Activated CD4-positive, alpha-beta memory T cell treated with anti-CD3 and anti-CD28 coated beads, Interleukin-2, amount 10 ng/mL, durations not matched to agents 7 days and 5 days (primary cell): ENCODE data around the gene LYL1. TPM values are rescaled to one million over a fixed set of nuclear protein-coding genes. Genes with fewer than 3 reads are reported as not detected.

Experiments used
- CTCF ChIA-PET: fragments of 350-600 bp; sonication (Branson Sonifier 250); formaldehyde crosslinking; loops from one replicate; lab custom pipeline; 2021; ENCODE audit warnings: antibody characterized with exemption, inconsistent platforms; lab: Charles Lee
- POLR2A ChIA-PET: fragments of 350-600 bp; sonication (Branson Sonifier 250); formaldehyde crosslinking; loops from one replicate; lab custom pipeline; 2021; ENCODE audit warnings: antibody characterized with exemption; lab: Charles Lee
- DNase-seq: peaks from one replicate; pipeline ENCODE4 v3.0.0-alpha.2; 2020
- H3K27ac Mint-ChIP-seq: one replicate; pipeline ENCODE4 v1.8.0; 2021; ENCODE audit warnings: mild to moderate bottlenecking, mixed read lengths
- H3K27me3 Mint-ChIP-seq: one replicate; pipeline ENCODE4 v1.8.0; 2021; ENCODE audit warnings: mixed read lengths
- H3K36me3 Mint-ChIP-seq: one replicate; pipeline ENCODE4 v1.8.0; 2021; ENCODE audit warnings: low read depth, mixed read lengths
- H3K4me1 Mint-ChIP-seq: one replicate; pipeline ENCODE4 v1.8.0; 2021; ENCODE audit warnings: mixed read lengths
- H3K4me3 Mint-ChIP-seq: one replicate; pipeline ENCODE4 v1.8.0; 2021; ENCODE audit warnings: mild to moderate bottlenecking, mixed read lengths
- H3K9me3 Mint-ChIP-seq: one replicate; pipeline ENCODE4 v1.8.0; 2021; ENCODE audit warnings: mixed read lengths
- total RNA-seq, 2 experiments: library from RNA; stranded (reverse); gene quantifications; one replicate each; pipeline ENCODE4 v1.2.3, GENCODE V29; 2021

The LYL1 gene
- total RNA-seq, 2 experiments from 2014 or later, result 5.7 to 6.2 TPM

DNA sequence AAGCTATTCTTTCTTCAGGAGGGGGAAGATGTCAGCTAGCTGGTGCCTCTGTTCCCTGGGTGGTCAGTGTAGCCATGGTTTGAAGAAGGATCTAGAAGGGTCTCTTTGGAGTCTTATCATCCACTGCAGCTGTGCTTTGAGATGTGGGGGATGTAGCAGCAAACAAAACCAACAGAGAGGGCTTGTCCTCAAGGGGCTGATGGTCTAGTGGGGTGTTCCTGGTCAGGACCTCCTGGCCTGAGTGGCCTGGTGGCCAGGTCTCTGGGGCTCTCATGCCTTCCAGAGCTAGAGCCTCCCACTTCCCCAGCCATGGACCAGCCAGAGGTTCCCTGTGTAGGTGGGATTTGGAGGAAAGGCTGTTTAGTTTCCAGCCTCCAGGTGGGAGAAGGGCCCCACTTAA lies 40.3 kb downstream of the LYL1 start:
- H3K4me1 Mint-ChIP-seq, result peaks cover 7% of the 10 kb centered on the region
- ChIA-PET CTCF (interaction anchor here (0.9 to 5.6 kb wide), 12 partner anchors 10 to 172 kb away, joined by 3 to 57 read pairs (median 14); partner anchors contain the start of gene GCDH), POLR2A (no interaction called here)
- no peak overlapping the region for H3K4me3 Mint-ChIP-seq
- no peaks in the 10 kb centered on the region for H3K9me3 Mint-ChIP-seq
- DNase-seq, result no peak
- H3K36me3 Mint-ChIP-seq, result no peaks in the 10 kb centered on the region
- no peak overlapping the region for H3K27ac Mint-ChIP-seq
- peaks cover 28% of the 10 kb centered on the region for H3K27me3 Mint-ChIP-seq

GRCh38 chr19:13060964-13061927 lies 41.4 kb downstream of the LYL1 start:
- ChIA-PET POLR2A (interaction anchor here (0.8 to 1.5 kb wide), 5 partner anchors 34 to 96 kb away, joined by 3 to 8 read pairs (median 4); no protein-coding TSS in a partner anchor), CTCF (interaction anchor here (0.6 to 5.6 kb wide), 39 partner anchors 9 to 1572 kb away, joined by 3 to 57 read pairs (median 6); partner anchors contain the start of genes DNASE2 and GCDH)
- Mint-ChIP-seq H3K9me3 (no peaks in the 10 kb centered on the region), H3K4me3 (peak overlapping the region; percentile 57), H3K27ac (no peak overlapping the region), H3K4me1 (peaks cover 7% of the 10 kb centered on the region), H3K27me3 (peaks cover 30% of the 10 kb centered on the region), H3K36me3 (no peaks in the 10 kb centered on the region)
- DNase-seq, result peak; percentile 77

- H3K9me3 Mint-ChIP-seq, result no peaks in the 10 kb centered on the region
- POLR2A ChIA-PET, result interaction anchor here (1.2 to 1.5 kb wide), 3 partner anchors 35 to 95 kb away, joined by 3 to 8 read pairs (median 4); no protein-coding TSS in a partner anchor
- CTCF ChIA-PET, result interaction anchor here (0.6 to 5.6 kb wide), 28 partner anchors 8 to 235 kb away, joined by 3 to 57 read pairs (median 7); partner anchors contain the start of genes DNASE2 and GCDH
- peaks cover 30% of the 10 kb centered on the region for H3K27me3 Mint-ChIP-seq
- no peak overlapping the region for H3K27ac Mint-ChIP-seq
- no peak for DNase-seq
- peaks cover 7% of the 10 kb centered on the region for H3K4me1 Mint-ChIP-seq
- H3K36me3 Mint-ChIP-seq, result no peaks in the 10 kb centered on the region
- H3K4me3 Mint-ChIP-seq, result no peak overlapping the region
Measured at GRCh38 chr19:13060233-13060963, 42.3 kb downstream of the LYL1 start.

DNA sequence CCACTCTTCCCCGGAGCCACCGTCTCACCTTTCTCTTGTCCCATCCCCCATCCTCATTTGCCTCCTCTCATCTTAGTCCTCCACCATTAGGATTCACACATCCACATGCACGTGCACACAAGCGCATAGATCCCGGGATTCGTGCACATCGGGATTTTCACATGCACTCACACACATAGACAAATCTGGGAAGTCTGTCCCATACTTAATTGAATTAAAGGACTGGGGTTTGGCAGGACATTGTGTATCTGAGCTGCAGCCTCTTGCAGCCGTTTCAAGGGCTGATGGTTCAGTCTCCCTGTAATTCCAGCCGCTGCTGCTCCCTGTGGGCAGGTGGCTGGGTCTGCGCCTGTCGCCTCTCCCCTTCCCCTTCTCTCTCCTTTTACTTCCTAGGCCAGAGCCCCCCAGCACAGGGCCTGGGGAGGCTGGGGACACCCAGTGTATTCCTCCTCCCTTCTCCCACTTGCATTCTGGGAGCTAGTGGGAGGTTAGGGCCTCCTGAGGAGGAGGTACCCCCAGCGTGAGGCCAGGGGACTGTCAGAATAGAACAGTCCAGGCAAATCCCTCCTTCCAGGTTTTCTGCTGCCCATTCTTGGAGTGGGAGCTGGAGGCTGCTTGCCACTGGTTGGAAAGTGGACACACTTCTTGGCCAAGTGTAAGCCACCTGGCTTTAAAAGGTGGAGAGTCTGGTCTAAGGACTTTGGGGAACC lies 43.6 kb downstream of the LYL1 start:
- no peak overlapping the region for H3K4me3 Mint-ChIP-seq
- ChIA-PET CTCF (interaction anchor here (1.1 to 5.6 kb wide), 8 partner anchors 14 to 174 kb away, joined by 3 to 57 read pairs (median 7); no protein-coding TSS in a partner anchor), POLR2A (interaction anchor here (1.5 kb wide), 1 partner anchor 11 kb away, joined by 3 read pairs; no protein-coding TSS in a partner anchor)
- H3K27me3 Mint-ChIP-seq, result peaks cover 30% of the 10 kb centered on the region
- H3K4me1 Mint-ChIP-seq, result peaks cover 7% of the 10 kb centered on the region
- no peak for DNase-seq
- no peaks in the 10 kb centered on the region for H3K36me3 Mint-ChIP-seq
- no peaks in the 10 kb centered on the region for H3K9me3 Mint-ChIP-seq
- H3K27ac Mint-ChIP-seq, result no peak overlapping the region

DNA sequence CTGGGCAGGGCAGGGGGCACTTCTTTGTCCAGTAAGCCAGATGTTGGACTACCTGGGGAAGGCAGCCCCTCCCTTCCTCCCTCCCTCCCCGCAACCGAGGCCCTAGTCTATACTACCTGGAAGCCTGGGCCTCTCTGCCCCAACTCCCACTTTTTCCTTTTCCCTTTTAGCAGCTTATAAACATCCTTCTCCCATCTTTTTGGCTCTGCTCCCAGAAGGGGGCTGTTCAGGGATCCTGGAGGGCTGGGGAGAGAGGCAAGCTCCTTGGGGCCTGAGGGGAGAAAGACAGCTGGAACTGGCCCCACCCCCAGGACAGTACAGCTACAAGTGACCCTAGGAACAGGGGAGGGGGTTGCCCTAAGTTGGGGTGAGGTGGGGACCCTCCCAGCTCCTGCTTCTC lies 44.9 kb downstream of the LYL1 start:
- Mint-ChIP-seq H3K4me3 (no peak overlapping the region), H3K4me1 (peaks cover 7% of the 10 kb centered on the region), H3K27me3 (peaks cover 23% of the 10 kb centered on the region), H3K27ac (no peak overlapping the region), H3K9me3 (no peaks in the 10 kb centered on the region), H3K36me3 (no peaks in the 10 kb centered on the region)
- DNase-seq, result no peak
- ChIA-PET CTCF (interaction anchor here (1.3 to 5.6 kb wide), 5 partner anchors 24 to 92 kb away, joined by 4 to 57 read pairs (median 7); no protein-coding TSS in a partner anchor), POLR2A (no interaction called here)

DNA sequence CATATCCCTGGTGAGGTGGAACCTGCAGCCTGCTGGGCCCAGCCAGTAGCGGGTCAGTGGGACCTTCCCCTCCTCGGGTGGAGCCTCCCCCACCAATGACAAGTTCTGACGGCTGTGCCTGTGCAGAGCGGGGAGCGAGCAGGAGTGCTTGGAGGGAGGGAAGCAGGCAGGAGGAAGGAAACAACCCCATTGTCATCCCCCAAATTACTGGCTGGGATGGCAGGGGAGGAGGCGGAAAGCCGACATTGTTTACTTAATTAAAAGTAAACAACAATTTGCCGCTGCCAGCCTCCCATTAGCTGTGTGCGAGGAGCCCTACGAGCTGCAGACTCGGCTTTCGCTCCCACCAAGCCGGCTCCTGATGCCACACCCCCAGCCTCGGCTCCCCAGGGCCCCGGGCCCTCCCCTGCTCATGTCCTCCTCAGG lies 45.5 kb downstream of the LYL1 start:
- Mint-ChIP-seq H3K4me3 (no peak overlapping the region), H3K27ac (no peak overlapping the region), H3K9me3 (no peaks in the 10 kb centered on the region), H3K4me1 (peaks cover 7% of the 10 kb centered on the region), H3K27me3 (peaks cover 21% of the 10 kb centered on the region), H3K36me3 (no peaks in the 10 kb centered on the region)
- POLR2A ChIA-PET, result no interaction called here
- CTCF ChIA-PET, result interaction anchor here (2.2 to 5.6 kb wide), 3 partner anchors 37 to 92 kb away, joined by 7 to 57 read pairs (median 7); no protein-coding TSS in a partner anchor
- no peak for DNase-seq

- ChIA-PET POLR2A (no interaction called here), CTCF (no interaction called here)
- Mint-ChIP-seq H3K9me3 (no peaks in the 10 kb centered on the region), H3K4me1 (peaks cover 6% of the 10 kb centered on the region), H3K36me3 (no peaks in the 10 kb centered on the region), H3K27me3 (peaks cover 22% of the 10 kb centered on the region), H3K4me3 (no peak overlapping the region), H3K27ac (no peak overlapping the region)
- DNase-seq, result no peak
Measured at GRCh38 chr19:13056052-13056660, 46.5 kb downstream of the LYL1 start.

DNA sequence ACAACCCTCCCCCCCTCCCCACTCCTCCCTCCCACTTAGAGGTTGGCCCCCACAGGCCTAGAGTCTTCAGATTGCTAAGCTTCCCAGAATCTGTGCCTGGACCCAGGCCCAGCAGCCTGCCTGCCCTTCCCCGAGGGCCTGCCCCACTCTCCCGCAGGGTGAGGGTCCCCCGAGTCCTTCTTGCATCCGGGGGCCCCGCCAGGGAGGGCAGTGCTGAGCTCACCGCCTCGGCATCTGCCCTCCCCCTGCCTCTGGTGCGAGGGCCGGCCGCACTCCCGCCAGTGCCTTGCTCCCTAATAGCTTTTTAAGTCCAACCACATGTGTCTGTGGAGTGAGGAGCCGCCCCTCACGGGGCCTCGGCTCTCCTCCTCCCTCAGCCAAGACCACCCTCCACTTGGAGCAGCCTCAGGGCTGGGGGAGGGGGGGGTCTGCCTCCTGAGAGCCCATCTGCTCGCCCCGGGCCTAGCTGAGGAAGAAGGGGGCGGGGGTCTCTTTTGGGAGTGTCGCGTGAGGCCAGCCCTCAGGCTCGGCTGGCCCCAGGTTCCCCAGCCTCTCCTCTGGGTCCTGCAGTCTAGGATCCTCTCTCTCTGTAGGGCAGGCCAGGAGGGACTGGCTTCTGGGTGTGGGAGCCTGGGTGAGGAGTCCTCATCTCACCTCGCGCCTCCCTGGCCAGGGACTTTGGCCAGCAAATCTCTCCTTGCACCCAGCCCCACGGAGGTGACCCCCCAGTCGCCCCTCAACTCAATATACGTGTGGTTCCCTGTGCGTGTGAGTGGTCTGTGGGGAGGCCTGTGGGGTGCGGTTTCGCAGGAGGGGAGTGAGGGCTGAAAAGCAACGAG lies 47.2 kb downstream of the LYL1 start:
- no peak overlapping the region for H3K4me3 Mint-ChIP-seq
- CTCF ChIA-PET, result interaction anchor here (1.2 kb wide), 1 partner anchor 90 kb away, joined by 4 read pairs; no protein-coding TSS in a partner anchor
- H3K4me1 Mint-ChIP-seq, result peaks cover 2% of the 10 kb centered on the region
- H3K36me3 Mint-ChIP-seq, result no peaks in the 10 kb centered on the region
- H3K27me3 Mint-ChIP-seq, result peaks cover 24% of the 10 kb centered on the region
- H3K27ac Mint-ChIP-seq, result no peak overlapping the region
- no peaks in the 10 kb centered on the region for H3K9me3 Mint-ChIP-seq
- no peak for DNase-seq
- POLR2A ChIA-PET, result interaction anchor here (1.2 kb wide), 1 partner anchor 39 kb away, joined by 4 read pairs; no protein-coding TSS in a partner anchor

DNA sequence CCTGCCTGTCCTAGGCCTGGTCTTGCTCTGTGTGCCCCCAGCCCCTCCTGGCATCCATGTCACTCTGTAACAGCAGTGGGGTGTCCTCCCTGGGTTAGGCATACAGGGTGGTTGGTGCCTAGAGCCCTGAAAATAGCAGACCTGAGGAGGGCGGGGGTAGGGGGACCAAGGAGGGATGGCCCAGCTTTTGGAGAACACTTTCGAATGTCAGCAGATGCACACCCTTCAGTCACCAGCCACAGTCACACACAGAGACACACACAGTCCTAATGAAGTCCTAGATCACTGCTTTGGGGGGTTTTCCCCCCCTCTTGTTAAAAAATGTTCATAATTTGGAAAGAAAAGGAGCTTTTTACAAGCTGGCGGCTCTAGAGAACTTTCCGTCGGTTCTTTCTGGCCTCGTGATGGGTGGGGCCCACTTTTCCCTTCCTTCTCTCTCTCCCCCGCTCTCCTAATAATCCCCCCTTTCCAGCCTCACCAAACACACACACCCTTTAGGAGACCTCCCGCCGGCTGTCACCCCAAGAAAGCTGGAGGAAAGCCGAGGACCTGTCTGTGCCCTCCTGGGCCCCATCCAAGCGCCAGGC lies 47.9 kb downstream of the LYL1 start:
- no peaks in the 10 kb centered on the region for H3K36me3 Mint-ChIP-seq
- no peak overlapping the region for H3K27ac Mint-ChIP-seq
- CTCF ChIA-PET, result interaction anchor here (0.7 to 1.4 kb wide), 4 partner anchors 21 to 89 kb away, joined by 3 to 4 read pairs (median 4); no protein-coding TSS in a partner anchor
- no peak for DNase-seq
- H3K27me3 Mint-ChIP-seq, result peaks cover 24% of the 10 kb centered on the region
- peaks cover 2% of the 10 kb centered on the region for H3K4me1 Mint-ChIP-seq
- POLR2A ChIA-PET, result interaction anchor here (1.2 kb wide), 1 partner anchor 39 kb away, joined by 4 read pairs; no protein-coding TSS in a partner anchor
- no peak overlapping the region for H3K4me3 Mint-ChIP-seq
- H3K9me3 Mint-ChIP-seq, result no peaks in the 10 kb centered on the region

GRCh38 chr19:13053761-13054625 lies 48.7 kb downstream of the LYL1 start:
- H3K4me3 Mint-ChIP-seq, result no peak overlapping the region
- H3K27ac Mint-ChIP-seq, result no peak overlapping the region
- ChIA-PET CTCF (interaction anchor here (0.7 to 3.2 kb wide), 5 partner anchors 8 to 89 kb away, joined by 3 to 15 read pairs (median 4); no protein-coding TSS in a partner anchor), POLR2A (interaction anchor here (1.2 kb wide), 1 partner anchor 40 kb away, joined by 4 read pairs; no protein-coding TSS in a partner anchor)
- DNase-seq, result no peak
- H3K36me3 Mint-ChIP-seq, result no peaks in the 10 kb centered on the region
- no peaks in the 10 kb centered on the region for H3K9me3 Mint-ChIP-seq
- H3K27me3 Mint-ChIP-seq, result peaks cover 24% of the 10 kb centered on the region
- peaks cover 2% of the 10 kb centered on the region for H3K4me1 Mint-ChIP-seq
